HG03196 (cell line): ENCODE results near the gene ENOX1.
"Not testable (repeated sequence)": the region's sequence is repeated elsewhere in the genome, so short reads cannot be mapped to it uniquely, and the experiment has no call there.

Experiments used
- ATAC-seq: cut with Tn5 transposase; IDR thresholded peaks from one replicate; pipeline ENCODE4 v1.9.1; 2021; ENCODE audit not compliant: unreplicated experiment

The ENOX1 gene

DNA sequence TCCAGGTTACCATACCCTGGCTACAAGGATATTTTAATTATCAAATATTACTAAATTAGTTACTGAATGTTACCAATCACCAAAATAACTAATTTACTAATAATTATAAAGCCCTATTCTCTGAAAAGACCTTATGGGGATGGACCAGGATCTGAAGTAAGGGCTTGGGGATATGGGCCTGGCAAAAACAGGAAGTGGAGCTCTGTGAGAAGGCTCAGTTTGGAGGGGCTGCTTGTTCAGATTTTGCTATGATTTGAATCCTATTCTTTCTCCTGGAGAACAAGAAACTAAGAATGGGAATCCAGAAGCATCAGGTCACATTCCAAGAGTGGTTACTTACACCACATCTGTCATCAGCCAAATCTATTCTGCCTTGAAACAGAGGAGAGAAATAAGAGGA, 615.3 kb downstream of the ENOX1 start:
- ATAC-seq: no peak

DNA sequence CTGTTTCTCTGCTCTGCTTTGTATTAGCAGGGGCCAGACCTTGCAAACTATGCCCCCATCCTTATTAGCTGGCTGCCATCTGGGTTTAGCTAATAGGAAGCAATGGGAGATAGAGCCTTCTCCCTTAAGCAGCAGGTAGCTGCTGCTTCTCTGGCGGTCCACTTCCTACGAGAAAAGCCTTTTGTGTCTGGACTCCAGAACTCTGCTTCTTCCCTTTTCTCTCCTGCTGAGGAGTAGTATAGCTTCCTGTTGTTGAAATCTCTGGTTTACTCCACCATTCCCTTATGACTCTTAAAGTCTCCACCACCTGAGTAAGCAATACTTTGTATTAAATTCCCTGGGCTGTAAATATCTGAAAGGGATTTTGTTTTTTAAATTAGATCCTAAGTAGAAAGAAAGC, 616.3 kb downstream of the ENOX1 start:
- ATAC-seq: no peak

DNA sequence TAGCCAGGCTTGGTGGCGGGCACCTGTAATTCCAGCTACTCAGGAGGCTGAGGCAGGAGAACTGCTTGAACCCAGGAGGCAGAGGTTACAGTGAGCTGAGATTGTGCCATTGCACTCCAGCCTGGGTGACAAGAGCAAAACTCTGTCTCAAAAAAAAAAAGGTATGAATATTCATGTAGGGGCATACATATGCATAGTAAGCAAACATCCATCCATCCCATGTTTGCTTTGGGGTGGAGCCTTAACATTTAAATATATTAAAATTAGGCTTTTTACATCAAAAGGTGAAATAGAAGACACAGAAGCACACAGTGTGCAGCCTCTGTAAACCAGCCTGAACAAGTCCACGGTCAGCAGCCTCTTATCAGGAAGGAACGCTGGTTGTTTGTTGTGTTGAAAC, 618.3 kb downstream of the ENOX1 start:
- not testable (repeated sequence) for ATAC-seq

DNA sequence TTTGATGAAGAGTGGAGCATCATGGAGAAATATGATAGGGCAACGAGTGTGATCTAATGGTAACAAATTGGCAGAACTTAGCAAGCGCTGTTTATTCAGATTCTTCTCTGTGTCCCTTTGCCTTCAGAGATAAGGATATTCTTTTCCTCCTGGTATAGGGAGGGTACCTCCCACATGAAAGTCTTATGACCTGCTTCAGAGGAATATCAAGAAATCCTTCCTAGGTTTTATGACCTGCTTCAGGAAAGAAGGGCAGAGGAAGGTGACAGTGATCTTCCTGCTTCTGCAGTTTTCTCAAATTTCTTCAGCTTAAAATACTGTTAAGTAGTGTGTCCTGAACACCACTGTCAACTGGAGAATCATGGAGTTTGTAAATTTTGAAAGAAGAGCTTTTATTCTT, 619.0 kb downstream of the ENOX1 start:
- ATAC-seq: no peak

DNA sequence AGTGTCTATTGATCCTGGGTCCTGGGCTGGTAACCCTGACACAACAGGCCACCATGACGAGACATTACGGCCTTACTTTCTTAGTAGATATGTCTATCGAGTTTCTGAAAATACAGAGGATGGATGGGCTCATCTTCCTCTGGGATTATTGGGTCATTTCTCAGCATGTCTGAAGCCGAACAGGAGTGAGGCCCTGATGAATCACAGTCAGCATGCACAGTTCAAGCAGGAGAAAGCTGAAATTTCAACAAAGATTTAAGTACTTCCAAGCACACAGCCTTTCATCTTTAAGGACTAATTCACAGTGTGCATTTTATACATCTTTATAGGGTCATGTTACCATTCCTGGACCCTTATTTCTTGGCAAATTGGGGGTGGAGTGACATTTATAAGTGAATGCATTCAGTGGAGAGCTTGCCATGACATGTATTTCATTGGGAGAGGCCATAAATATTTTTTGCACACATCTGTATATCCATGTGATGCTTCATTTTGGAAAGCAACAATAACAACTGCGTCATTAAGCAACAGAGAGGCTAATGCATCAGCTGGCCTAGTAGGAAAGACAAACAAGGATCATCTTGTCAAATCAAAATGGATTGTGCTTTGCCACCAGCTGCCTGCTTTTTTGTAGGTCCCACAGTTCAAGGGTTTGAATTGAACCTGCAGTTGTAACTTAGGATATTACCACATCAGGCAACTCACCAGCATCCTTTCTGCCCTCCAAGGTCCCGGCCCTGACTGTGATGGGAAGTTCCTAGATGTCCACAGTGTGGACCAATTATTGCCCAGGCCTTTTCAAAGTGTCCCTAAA, 619.9 kb downstream of the ENOX1 start:
- no peak for ATAC-seq
